Neuronal stem cell (in vitro differentiated cells): ENCODE results near the gene ERG28.

Experiments used
- DNase-seq: peaks from one replicate; pipeline ENCODE4 v3.0.0-alpha.2; 2013; ENCODE audit warnings: low spot score
- H2AFZ ChIP-seq: one replicate; pipeline ENCODE4 v1.6.1; 2013; ENCODE audit warnings: mild to moderate bottlenecking, low read length, inconsistent platforms
- H2AK5ac ChIP-seq: 2 replicates; pipeline ENCODE4 v1.6.1; 2013; ENCODE audit warnings: low read depth, mild to moderate bottlenecking, inconsistent platforms, low read length, moderate library complexity, mixed read lengths
- H2BK120ac ChIP-seq: 2 replicates; pipeline ENCODE4 v1.6.1; 2013; ENCODE audit warnings: low read depth, mild to moderate bottlenecking, inconsistent platforms, low read length, moderate library complexity, mixed read lengths
- H2BK12ac ChIP-seq: one replicate; pipeline ENCODE4 v1.6.1; 2013; ENCODE audit warnings: low read length, inconsistent platforms
- H2BK15ac ChIP-seq: 2 replicates; pipeline ENCODE4 v1.6.1; 2013; ENCODE audit warnings: mild to moderate bottlenecking, low read length, inconsistent platforms, mixed read lengths
- H2BK5ac ChIP-seq: one replicate; pipeline ENCODE4 v1.6.1; 2013; ENCODE audit warnings: inconsistent platforms, mild to moderate bottlenecking, low read length, moderate library complexity
- H3K14ac ChIP-seq: one replicate; pipeline ENCODE4 v1.6.1; 2013; ENCODE audit warnings: low read length, inconsistent platforms
- H3K18ac ChIP-seq: 2 replicates; pipeline ENCODE4 v1.6.1; 2013; ENCODE audit warnings: low read length, inconsistent platforms
- H3K23ac ChIP-seq: 2 replicates; pipeline ENCODE4 v1.6.1; 2013; ENCODE audit warnings: low read depth, mild to moderate bottlenecking, mixed read lengths, low read length, inconsistent platforms; ENCODE audit not compliant: poor library complexity
- H3K27ac ChIP-seq: replicated peaks from 3 replicates; pipeline ENCODE4 v1.5.1; 2013; ENCODE audit warnings: low read length, inconsistent platforms
- H3K27me3 ChIP-seq, 3 experiments: 2 replicates each; pipeline ENCODE4 v1.6.1; 2013; ENCODE audit warnings: low read length in 3 of 3, mild to moderate bottlenecking in 2 of 3, inconsistent platforms in 1 of 3, low read depth in 1 of 3, mixed read lengths in 1 of 3, moderate library complexity in 1 of 3; ENCODE audit not compliant: control insufficient read depth in 3 of 3, insufficient read depth in 3 of 3
- H3K36me3 ChIP-seq, 2 donors: replicated peaks in 1 of 2; 2 replicates each; pipeline ENCODE4 v1.6.1; 2013; ENCODE audit warnings: low read length in 2 of 2; ENCODE audit not compliant: control insufficient read depth in 2 of 2, insufficient read depth in 2 of 2
- H3K4ac ChIP-seq: 2 replicates; pipeline ENCODE4 v1.6.1; 2013; ENCODE audit warnings: inconsistent platforms, mild to moderate bottlenecking, low read length, moderate library complexity
- H3K4me1 ChIP-seq, 2 donors: 1 replicate in 1 of 2; 2 replicates in 1 of 2; pipeline ENCODE4 v1.6.1; 2013; ENCODE audit warnings: low read length in 2 of 2, low read depth in 1 of 2; ENCODE audit not compliant: control insufficient read depth in 2 of 2, insufficient read depth in 1 of 2
- H3K4me2 ChIP-seq: one replicate; pipeline ENCODE4 v1.6.1; 2013; ENCODE audit warnings: mild to moderate bottlenecking, low read length, inconsistent platforms; ENCODE audit not compliant: insufficient read depth, poor library complexity, severe bottlenecking
- H3K4me3 ChIP-seq, 2 donors: 2 replicates each; pipeline ENCODE4 v1.5.1; 2013; ENCODE audit warnings: low read length in 2 of 2, mild to moderate bottlenecking in 2 of 2, inconsistent platforms in 1 of 2, moderate library complexity in 1 of 2
- H3K79me1 ChIP-seq: one replicate; pipeline ENCODE4 v1.6.1; 2013; ENCODE audit warnings: low read depth, mild to moderate bottlenecking, inconsistent platforms, low read length, moderate library complexity
- H3K9ac ChIP-seq: one replicate; pipeline ENCODE4 v1.6.1; 2013; ENCODE audit warnings: mild to moderate bottlenecking, low read depth, low read length, inconsistent platforms; ENCODE audit not compliant: poor library complexity
- H3K9me3 ChIP-seq, 2 donors: replicated peaks in 1 of 2; 2 replicates each; pipeline versions ENCODE3 to v1.6.1; 2013; ENCODE audit warnings: low read length in 2 of 2, mild to moderate bottlenecking in 2 of 2, inconsistent platforms in 1 of 2, low read depth in 1 of 2, mixed read lengths in 1 of 2, moderate library complexity in 1 of 2; ENCODE audit not compliant: control insufficient read depth in 2 of 2, insufficient read depth in 1 of 2
- H4K8ac ChIP-seq: one replicate; pipeline ENCODE4 v1.6.1; 2013; ENCODE audit warnings: low read depth, mild to moderate bottlenecking, inconsistent platforms, low read length, moderate library complexity
- H4K91ac ChIP-seq: one replicate; pipeline ENCODE4 v1.6.1; 2013; ENCODE audit warnings: low read length, low read depth, mild to moderate bottlenecking, inconsistent platforms; ENCODE audit not compliant: poor library complexity
- WGBS, 2 donors: extraction: QIAGEN DNeasy Blood & Tissue Kit; methylation state at CpG; one replicate each; pipeline ENCODE4 v1.1.7; 2013; ENCODE audit warnings: missing lambda C conversion rate in 2 of 2, mixed read lengths in 1 of 2; ENCODE audit not compliant: insufficient read length in 2 of 2, insufficient replicate concordance in 1 of 2; ENCODE audit errors: extremely low coverage in 2 of 2; 5-methylcytosine and 5-hydroxymethylcytosine counted together

Gene ERG28

DNA sequence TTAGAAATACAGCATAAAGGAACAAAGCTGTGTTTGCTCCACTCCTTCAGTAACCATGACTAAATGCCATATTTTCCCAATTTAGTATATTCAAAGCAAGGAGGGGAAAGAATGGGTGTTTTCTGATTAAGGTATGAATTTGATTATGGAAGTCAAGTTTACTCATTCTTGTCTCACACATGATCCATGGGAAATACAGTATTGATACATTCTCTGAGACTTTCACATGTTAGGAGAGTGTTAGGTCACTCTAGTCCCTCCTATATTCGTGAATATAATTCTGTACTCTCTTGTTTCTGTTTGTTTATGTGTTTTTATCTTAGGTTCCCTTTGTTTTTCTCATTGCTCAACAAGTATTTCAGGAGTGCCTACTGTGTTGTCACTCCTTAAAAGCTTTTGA, 42.8 kb upstream of the ERG28 start:
- Histone ChIP-seq H3K9ac (no peak overlapping the region), H3K4me1 (no peaks in the 10 kb centered on the region), H2AFZ (no peak overlapping the region), H4K91ac (no peak overlapping the region), H3K14ac (no peak overlapping the region), H3K9me3 (peaks cover 0 to 4% of the 10 kb centered on the region in 2 donors), H3K27me3 (no peaks in the 10 kb centered on the region), H2BK12ac (no peak overlapping the region), H3K27ac (no peak overlapping the region), H3K4ac (no peak overlapping the region), H2BK120ac (no peak overlapping the region), H2BK5ac (no peak overlapping the region), H2AK5ac (no peak overlapping the region), H3K4me3 (no peak overlapping the region), H3K23ac (no peak overlapping the region), H3K18ac (no peak overlapping the region), H3K4me2 (no peak overlapping the region), H3K36me3 (peaks cover 13 to 92% of the 10 kb centered on the region in 2 donors), H2BK15ac (no peak overlapping the region), H3K79me1 (no peaks in the 10 kb centered on the region), H4K8ac (no peak overlapping the region)
- DNase-seq = no peak
- WGBS, 2 donors = no CpG with 5 or more reads among the region's 1 CpG

DNA sequence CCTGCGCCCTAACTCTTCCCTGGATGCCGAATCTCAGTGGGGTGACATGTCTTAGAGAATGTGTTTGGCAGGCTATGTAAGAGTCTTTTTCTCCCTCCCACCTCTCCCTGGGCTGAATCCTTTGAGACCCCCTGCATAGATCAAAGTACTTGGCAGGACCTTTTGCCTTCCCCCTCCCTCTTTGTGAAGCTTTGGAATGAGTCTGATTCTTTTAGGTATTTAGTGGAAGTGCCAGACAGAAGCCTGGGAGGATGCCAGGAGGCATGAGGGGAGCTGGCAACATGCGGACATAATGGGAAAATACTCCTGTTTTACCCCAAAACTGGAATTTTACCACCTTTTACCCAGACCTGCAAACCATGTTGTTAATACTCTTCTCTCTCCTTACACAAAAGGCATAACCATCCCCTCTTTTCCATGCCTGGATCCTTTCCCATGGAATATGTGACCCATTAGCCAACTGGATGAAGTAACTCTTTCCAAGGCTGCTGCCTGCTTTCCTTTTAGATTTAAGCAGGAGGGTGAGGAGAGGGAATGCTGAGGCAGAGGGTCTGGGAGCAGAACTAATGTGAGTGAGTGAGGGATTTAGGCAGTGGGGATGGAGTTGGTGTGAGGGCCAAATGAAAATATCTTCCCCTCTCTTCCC, 42.1 kb upstream of the ERG28 start:
- Histone ChIP-seq H2BK15ac (no peak overlapping the region), H3K4me3 (no peak overlapping the region), H3K27ac (no peak overlapping the region), H2BK120ac (no peak overlapping the region), H3K9ac (no peak overlapping the region), H4K8ac (no peak overlapping the region), H3K4me1 (no peaks in the 10 kb centered on the region), H3K18ac (no peak overlapping the region), H3K23ac (no peak overlapping the region), H3K14ac (no peak overlapping the region), H3K4me2 (no peak overlapping the region), H3K36me3 (peaks cover 15 to 93% of the 10 kb centered on the region in 2 donors), H2AK5ac (no peak overlapping the region), H2BK5ac (no peak overlapping the region), H4K91ac (no peak overlapping the region), H2BK12ac (no peak overlapping the region), H2AFZ (no peak overlapping the region), H3K4ac (no peak overlapping the region), H3K9me3 (peaks cover 0 to 4% of the 10 kb centered on the region in 2 donors), H3K27me3 (no peaks in the 10 kb centered on the region), H3K79me1 (no peaks in the 10 kb centered on the region)
- DNase-seq = peak; percentile 29
- WGBS, 2 donors = no CpG with 5 or more reads among the region's 3 CpGs

DNA sequence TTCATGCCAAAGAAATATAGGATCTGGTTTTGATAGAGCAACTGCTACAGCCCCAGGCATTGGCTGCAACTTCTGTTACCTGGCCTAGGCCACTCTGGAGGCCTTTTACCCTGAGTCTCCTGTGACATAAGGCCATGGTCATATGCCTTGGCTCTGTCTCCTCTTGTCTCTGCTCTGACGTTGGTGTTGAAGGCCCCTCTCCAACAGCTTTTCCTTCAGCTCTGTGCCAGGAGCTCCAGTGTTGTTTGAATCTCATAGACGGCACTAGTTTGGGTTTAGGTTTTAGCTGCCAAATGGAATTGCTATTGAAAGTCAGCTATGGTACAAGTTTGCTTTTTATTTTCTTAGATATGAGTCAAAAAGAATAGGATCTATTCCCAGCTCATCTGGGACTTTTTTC, 41.4 kb upstream of the ERG28 start:
- Histone ChIP-seq H2BK12ac (no peak overlapping the region), H3K4me3 (no peak overlapping the region), H3K79me1 (no peaks in the 10 kb centered on the region), H2AFZ (no peak overlapping the region), H3K27me3 (no peaks in the 10 kb centered on the region), H3K9ac (no peak overlapping the region), H3K27ac (no peak overlapping the region), H4K8ac (no peak overlapping the region), H2AK5ac (no peak overlapping the region), H3K36me3 (peaks cover 14 to 86% of the 10 kb centered on the region in 2 donors), H3K18ac (no peak overlapping the region), H3K9me3 (peaks cover 0 to 4% of the 10 kb centered on the region in 2 donors), H3K23ac (no peak overlapping the region), H2BK15ac (no peak overlapping the region), H3K4me1 (peaks cover 0 to 3% of the 10 kb centered on the region in 2 donors), H4K91ac (no peak overlapping the region), H2BK120ac (no peak overlapping the region), H2BK5ac (no peak overlapping the region), H3K4ac (no peak overlapping the region), H3K4me2 (no peak overlapping the region), H3K14ac (no peak overlapping the region)
- no peak for DNase-seq
- WGBS, 2 donors = no CpG with 5 or more reads among the region's 2 CpGs

DNA sequence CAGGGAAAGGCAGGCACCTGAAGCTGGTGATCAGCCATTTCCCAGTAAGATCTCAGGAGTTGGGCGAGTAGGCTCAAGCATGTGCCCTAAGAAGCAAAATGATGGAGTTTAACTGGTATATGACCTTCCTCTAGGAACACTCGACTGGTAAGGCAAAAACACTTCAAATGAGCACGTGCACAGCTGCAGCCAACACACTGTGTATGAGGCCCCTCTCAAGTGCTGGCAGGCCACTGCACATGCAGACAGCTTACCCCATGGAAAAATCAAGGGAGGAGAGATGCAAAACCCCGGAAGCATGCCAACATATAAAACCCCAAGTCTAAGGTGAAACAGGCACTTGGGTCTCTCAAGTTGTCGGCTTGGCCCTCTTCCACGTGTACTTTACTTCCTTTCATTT, 39.6 kb upstream of the ERG28 start:
- H3K36me3 ChIP-seq = peaks cover 14 to 79% of the 10 kb centered on the region in 2 donors

More for the DNA sequence above, 39.6 kb upstream of the ERG28 start:
- no peak overlapping the region for H4K91ac ChIP-seq
- H3K27ac ChIP-seq = no peak overlapping the region
- no peak overlapping the region for H3K4me3 ChIP-seq
- H3K9ac ChIP-seq = no peak overlapping the region
- no CpG with 5 or more reads among the region's 6 CpGs for WGBS, 2 donors
- no peak overlapping the region for H2AFZ ChIP-seq
- H2BK12ac ChIP-seq = no peak overlapping the region
- peaks cover 0 to 3% of the 10 kb centered on the region in 2 donors for H3K4me1 ChIP-seq
- H3K27me3 ChIP-seq = no peaks in the 10 kb centered on the region
- no peak overlapping the region for H2BK120ac ChIP-seq
- no peak overlapping the region for H2BK5ac ChIP-seq
- no peak for DNase-seq
- H3K18ac ChIP-seq = no peak overlapping the region
- H4K8ac ChIP-seq = no peak overlapping the region
- peaks cover 0 to 4% of the 10 kb centered on the region in 2 donors for H3K9me3 ChIP-seq
- no peak overlapping the region for H3K4me2 ChIP-seq
- H3K14ac ChIP-seq = no peak overlapping the region
- H3K23ac ChIP-seq = no peak overlapping the region
- H3K4ac ChIP-seq = no peak overlapping the region
- no peak overlapping the region for H2AK5ac ChIP-seq
- H3K79me1 ChIP-seq = no peaks in the 10 kb centered on the region
- H2BK15ac ChIP-seq = no peak overlapping the region
